Endothelial cell of umbilical vein (primary cell): ENCODE measurements around the gene TRPM3.

Source experiments
- CTCF ChIP-seq, 2 donors: IDR thresholded peaks; 1 replicate in 1 of 2; 2 replicates in 1 of 2; pipeline ENCODE4 v1.5.1; 2011; ENCODE audit warnings: low read length in 2 of 2, mild to moderate bottlenecking in 2 of 2, moderate library complexity in 2 of 2, control low read depth in 1 of 2, inconsistent platforms in 1 of 2, low read depth in 1 of 2; ENCODE audit not compliant: insufficient read depth in 1 of 2; ENCODE audit errors: extremely low read depth in 1 of 2
- FOS ChIP-seq: IDR thresholded peaks from 2 replicates; pipeline ENCODE4 v1.6.1; 2011; ENCODE audit warnings: mild to moderate bottlenecking, low read length, moderate library complexity, borderline replicate concordance; ENCODE audit not compliant: insufficient read depth
- JUN ChIP-seq: IDR thresholded peaks from 2 replicates; pipeline ENCODE4 v1.6.1; 2011; ENCODE audit warnings: borderline replicate concordance, low read depth; ENCODE audit not compliant: insufficient read length, insufficient read depth
- MAX ChIP-seq: IDR thresholded peaks from 2 replicates; pipeline ENCODE4 v1.6.1; 2011; ENCODE audit not compliant: insufficient read depth, insufficient read length
- MYC ChIP-seq: IDR thresholded peaks from one replicate; pipeline ENCODE4 v1.6.1; 2011; ENCODE audit warnings: mild to moderate bottlenecking, low read depth, low read length
- POLR2A ChIP-seq: IDR thresholded peaks from 2 replicates; pipeline ENCODE4 v1.6.1; 2012; ENCODE audit warnings: low read depth, mild to moderate bottlenecking, control low read depth, low read length
- POLR2AphosphoS5 ChIP-seq: IDR thresholded peaks from 2 replicates; pipeline ENCODE4 v1.6.1; 2012; ENCODE audit warnings: low read depth, mild to moderate bottlenecking, control low read depth, low read length, moderate library complexity; ENCODE audit not compliant: insufficient read depth

GRCh38 chr9:71130521-71130920, 9.1 kb upstream of the TRPM3 start:
- TF ChIP-seq CTCF (IDR thresholded peaks at IDR 0.05; ENCODE audit: extremely low read depth in 1 of 2, insufficient read depth in 1 of 2, low read depth in 1 of 2, low read length in 2 of 2) (no peak), MAX (no peak), POLR2AphosphoS5 (no peak), FOS (no peak), MYC (no peak), POLR2A (no peak), JUN (no peak)
